DOHH2 (cell line): ENCODE results near the gene BSPH1.

ENCODE experiments used
- H3F3A ChIP-seq: fragments of 200-600 bp; sonication (generic), shearing (Covaris generic); 2 replicates; pipeline ENCODE4 v1.6.0; 2016; ENCODE audit warnings: antibody characterized with exemption, mild to moderate bottlenecking; ENCODE audit not compliant: control insufficient read depth, insufficient read depth
- H3K27ac ChIP-seq: fragments of 200-600 bp; sonication (generic); 2 replicates; pipeline ENCODE4 v1.5.1; 2014; ENCODE audit warnings: low read depth, mild to moderate bottlenecking, low read length, moderate library complexity
- H3K27me3 ChIP-seq: fragments of 200-600 bp; sonication (generic); 2 replicates; pipeline ENCODE4 v1.6.1; 2014; ENCODE audit warnings: mild to moderate bottlenecking, low read length, mixed read lengths; ENCODE audit not compliant: control insufficient read depth
- H3K36me3 ChIP-seq: fragments of 200-600 bp; sonication (generic); 2 replicates; pipeline ENCODE4 v1.6.1; 2014; ENCODE audit warnings: mild to moderate bottlenecking, low read length, moderate library complexity, mixed read lengths; ENCODE audit not compliant: control insufficient read depth
- H3K4me1 ChIP-seq: fragments of 200-600 bp; sonication (generic); 2 replicates; pipeline ENCODE4 v1.6.1; 2014; ENCODE audit warnings: mild to moderate bottlenecking, low read length, mixed read lengths; ENCODE audit not compliant: control insufficient read depth
- H3K4me2 ChIP-seq: fragments of 200-600 bp; sonication (generic); 2 replicates; pipeline ENCODE4 v1.6.0; 2014; ENCODE audit warnings: mild to moderate bottlenecking, low read length, moderate library complexity
- H3K4me3 ChIP-seq: fragments of 200-600 bp; sonication (generic); 2 replicates; pipeline ENCODE4 v1.5.1; 2014; ENCODE audit warnings: mild to moderate bottlenecking, low read length, mixed read lengths
- H3K79me2 ChIP-seq: fragments of 200-600 bp; sonication (generic); 2 replicates; pipeline ENCODE4 v1.6.1; 2014; ENCODE audit warnings: mild to moderate bottlenecking, low read length, mixed read lengths; ENCODE audit not compliant: control insufficient read depth
- H3K9me2 ChIP-seq: fragments of 200-600 bp; sonication (generic); replicated peaks from 2 replicates; pipeline ENCODE4 v1.6.1; 2014; ENCODE audit warnings: mild to moderate bottlenecking, low read length, mixed read lengths; ENCODE audit not compliant: control insufficient read depth
- H3K9me3 ChIP-seq: fragments of 200-600 bp; sonication (generic); 2 replicates; pipeline ENCODE4 v1.6.1; 2014; ENCODE audit warnings: antibody characterized with exemption, low read length, mixed read lengths; ENCODE audit not compliant: control insufficient read depth, insufficient read depth
- H4K20me1 ChIP-seq: fragments of 200-600 bp; sonication (generic); 2 replicates; pipeline ENCODE4 v1.6.0; 2014; ENCODE audit warnings: low read depth, mild to moderate bottlenecking, antibody characterized with exemption, low read length, moderate library complexity; ENCODE audit not compliant: control insufficient read depth, insufficient read depth
- EZH2phosphoT487 ChIP-seq: fragments of 200-600 bp; sonication (generic); IDR thresholded peaks from 2 replicates; pipeline ENCODE4 v1.6.1; 2017; ENCODE audit warnings: borderline replicate concordance, mild to moderate bottlenecking, antibody characterized with exemption, low read length, moderate library complexity, mixed read lengths
- TF ChIP-seq, protein P1 (sequence below): fragments of 200-600 bp; sonication (generic); IDR thresholded peaks from one replicate; pipeline ENCODE4 v1.5.1; 2014; ENCODE audit warnings: antibody characterized with exemption, mild to moderate bottlenecking, low read depth, low read length; ENCODE audit not compliant: poor library complexity, severe bottlenecking

Gene BSPH1

DNA sequence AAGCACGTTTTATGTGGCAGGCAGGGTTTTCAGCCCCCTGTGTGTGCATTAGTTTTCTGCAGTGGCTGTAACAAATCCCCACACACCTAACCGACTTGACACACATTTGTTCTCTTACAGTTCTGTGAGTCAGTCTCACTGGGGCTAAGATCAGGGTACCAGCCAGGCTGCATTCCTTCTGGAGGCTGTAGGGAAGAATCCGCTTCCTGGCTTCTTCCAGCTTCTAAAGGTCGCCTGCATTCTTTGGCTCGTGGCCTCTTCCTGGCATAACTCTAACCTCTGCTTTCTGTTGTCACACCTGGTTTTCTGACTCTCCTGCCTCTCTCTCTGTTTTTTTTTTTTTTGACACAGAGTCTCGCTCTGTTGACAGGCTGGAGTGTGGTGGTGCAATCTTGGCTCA is 8.9 kb upstream of the BSPH1 start:
- H3K4me3 ChIP-seq = no peak overlapping the region
- H3K9me2 ChIP-seq = no peaks in the 10 kb centered on the region
- H3K27me3 ChIP-seq = no peaks in the 10 kb centered on the region
- H3K36me3 ChIP-seq = no peaks in the 10 kb centered on the region
- TF ChIP-seq EZH2phosphoT487 = no peak
- H3K9me3 ChIP-seq = no peaks in the 10 kb centered on the region
- H3K79me2 ChIP-seq = no peaks in the 10 kb centered on the region
- no peaks in the 10 kb centered on the region for H3F3A ChIP-seq
- H3K4me1 ChIP-seq = no peaks in the 10 kb centered on the region
- H3K27ac ChIP-seq = no peak overlapping the region
- H3K4me2 ChIP-seq = no peak overlapping the region
- no peaks in the 10 kb centered on the region for H4K20me1 ChIP-seq

DNA sequence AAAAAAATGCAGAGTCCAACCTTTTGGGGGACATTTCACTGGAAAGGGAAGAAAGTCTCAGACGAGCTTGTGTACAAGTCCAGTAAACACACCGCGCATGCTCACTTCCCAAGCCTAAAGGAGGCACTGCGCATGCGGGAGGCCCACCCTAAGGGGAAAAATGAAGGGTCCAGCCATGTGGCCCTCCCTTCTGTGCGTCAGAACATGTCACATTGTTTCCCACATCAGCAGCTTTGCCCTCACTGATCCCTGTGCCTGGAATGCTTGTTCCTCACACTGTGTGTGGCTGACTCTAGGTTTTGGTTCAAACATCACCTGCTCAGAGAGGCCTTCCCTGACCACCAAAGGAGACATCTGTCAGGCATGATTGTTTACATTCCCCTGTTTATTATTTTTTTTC is 6.8 kb upstream of the BSPH1 start:
- Histone ChIP-seq H3F3A (no peaks in the 10 kb centered on the region), H3K4me1 (no peaks in the 10 kb centered on the region), H3K36me3 (no peaks in the 10 kb centered on the region), H3K9me2 (no peaks in the 10 kb centered on the region), H4K20me1 (no peaks in the 10 kb centered on the region), H3K4me3 (no peak overlapping the region), H3K27ac (no peak overlapping the region), H3K4me2 (no peak overlapping the region), H3K9me3 (no peaks in the 10 kb centered on the region), H3K79me2 (no peaks in the 10 kb centered on the region), H3K27me3 (0 out of 2 replicates have a peak, but pooled peaks cover 3% of the 10 kb centered on the region)
- TF ChIP-seq, protein P1, sequence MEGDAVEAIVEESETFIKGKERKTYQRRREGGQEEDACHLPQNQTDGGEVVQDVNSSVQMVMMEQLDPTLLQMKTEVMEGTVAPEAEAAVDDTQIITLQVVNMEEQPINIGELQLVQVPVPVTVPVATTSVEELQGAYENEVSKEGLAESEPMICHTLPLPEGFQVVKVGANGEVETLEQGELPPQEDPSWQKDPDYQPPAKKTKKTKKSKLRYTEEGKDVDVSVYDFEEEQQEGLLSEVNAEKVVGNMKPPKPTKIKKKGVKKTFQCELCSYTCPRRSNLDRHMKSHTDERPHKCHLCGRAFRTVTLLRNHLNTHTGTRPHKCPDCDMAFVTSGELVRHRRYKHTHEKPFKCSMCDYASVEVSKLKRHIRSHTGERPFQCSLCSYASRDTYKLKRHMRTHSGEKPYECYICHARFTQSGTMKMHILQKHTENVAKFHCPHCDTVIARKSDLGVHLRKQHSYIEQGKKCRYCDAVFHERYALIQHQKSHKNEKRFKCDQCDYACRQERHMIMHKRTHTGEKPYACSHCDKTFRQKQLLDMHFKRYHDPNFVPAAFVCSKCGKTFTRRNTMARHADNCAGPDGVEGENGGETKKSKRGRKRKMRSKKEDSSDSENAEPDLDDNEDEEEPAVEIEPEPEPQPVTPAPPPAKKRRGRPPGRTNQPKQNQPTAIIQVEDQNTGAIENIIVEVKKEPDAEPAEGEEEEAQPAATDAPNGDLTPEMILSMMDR = no peak
- no peak for TF ChIP-seq EZH2phosphoT487

DNA sequence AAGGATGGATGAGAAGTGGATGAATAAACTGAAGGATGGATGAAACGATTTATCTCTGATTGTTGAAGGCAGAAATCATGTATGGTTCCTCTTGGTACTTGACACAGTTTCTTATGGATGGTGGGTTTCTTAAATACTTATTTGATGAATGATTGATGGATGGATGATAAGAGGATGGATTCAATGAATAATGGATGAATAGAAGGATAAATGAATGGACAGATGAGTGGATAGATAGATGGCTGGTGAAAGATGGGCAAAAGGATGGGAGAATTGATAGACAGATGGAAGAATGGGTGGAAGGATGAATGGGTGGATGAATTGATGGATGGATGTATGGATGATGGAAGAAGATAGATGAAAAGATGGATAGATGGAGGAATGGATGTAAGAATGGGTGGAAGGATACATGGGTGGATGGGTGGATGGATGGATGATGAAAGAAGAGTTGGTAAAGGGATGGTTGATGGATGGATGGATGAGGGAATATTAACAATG is 4.3 kb upstream of the BSPH1 start:
- H3F3A ChIP-seq = no peaks in the 10 kb centered on the region
- no peak overlapping the region for H3K27ac ChIP-seq
- no peaks in the 10 kb centered on the region for H3K4me1 ChIP-seq
- no peaks in the 10 kb centered on the region for H3K9me2 ChIP-seq
- H3K4me3 ChIP-seq = no peak overlapping the region
- H3K36me3 ChIP-seq = no peaks in the 10 kb centered on the region
- 0 out of 2 replicates have a peak, but pooled peaks cover 3% of the 10 kb centered on the region for H3K27me3 ChIP-seq
- H3K79me2 ChIP-seq = no peaks in the 10 kb centered on the region
- H4K20me1 ChIP-seq = no peaks in the 10 kb centered on the region
- no peak overlapping the region for H3K4me2 ChIP-seq
- no peak for TF ChIP-seq EZH2phosphoT487
- TF ChIP-seq, protein P1 = no peak
- no peaks in the 10 kb centered on the region for H3K9me3 ChIP-seq

DNA sequence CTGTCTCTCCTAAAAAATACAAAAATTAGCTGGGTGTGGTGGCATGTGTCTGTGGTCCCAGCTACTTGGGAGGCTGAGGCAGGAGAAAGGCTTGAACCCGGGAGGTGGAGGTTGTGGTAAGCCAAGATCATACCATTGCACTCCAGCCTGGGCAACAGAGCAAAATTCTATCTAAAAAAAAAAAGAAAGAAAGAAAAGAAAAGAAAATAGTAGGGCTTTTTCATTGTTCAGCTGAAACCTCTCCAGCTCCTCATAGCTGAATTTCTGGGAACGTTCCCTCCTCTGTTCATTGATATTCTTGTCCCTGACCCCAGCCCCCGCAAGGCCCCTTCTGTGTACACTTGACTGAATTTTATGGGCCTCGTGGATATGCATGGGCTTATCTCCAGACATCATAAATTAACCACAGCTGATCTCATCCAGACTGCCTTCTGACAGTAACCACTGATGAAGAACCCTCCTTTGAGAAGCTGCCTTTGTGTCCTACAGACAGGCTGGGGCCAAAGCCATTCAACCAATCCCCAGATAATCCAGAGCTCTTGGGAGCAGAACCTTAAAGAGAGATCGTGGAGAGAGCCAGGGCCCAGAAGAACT is 2.3 kb upstream of the BSPH1 start, which contains the start of gene ELSPBP1:
Gene ELSPBP1, plus strand, starts transcription at position 424 of the 594 bp plus-strand sequence. CDS start 14,036 bp downstream, outside the sequence.
- no peaks in the 10 kb centered on the region for H4K20me1 ChIP-seq
- H3K27me3 ChIP-seq = 0 out of 2 replicates have a peak, but pooled peaks cover 3% of the 10 kb centered on the region
- H3F3A ChIP-seq = no peaks in the 10 kb centered on the region
- H3K27ac ChIP-seq = no peak within 1 kb of the TSS
- H3K4me3 ChIP-seq = no peak within 1 kb of the TSS
- no peak within 1 kb of the TSS for H3K4me2 ChIP-seq
- H3K4me1 ChIP-seq = no peaks in the 10 kb centered on the region
- H3K9me3 ChIP-seq = no peaks in the 10 kb centered on the region
- no peaks in the 10 kb centered on the region for H3K36me3 ChIP-seq
- H3K79me2 ChIP-seq = no peaks in the 10 kb centered on the region
- TF ChIP-seq EZH2phosphoT487 = no peak
- TF ChIP-seq, protein P1 = no peak
- no peaks in the 10 kb centered on the region for H3K9me2 ChIP-seq
